Suppressor macrophage treated with lipopolysaccharide for 4 hours (primary cell): ENCODE data around the gene GRB2.
"Not testable (repeated sequence)": the region's sequence is repeated elsewhere in the genome, so short reads cannot be mapped to it uniquely, and the experiment has no call there.

ENCODE experiments used
- DNase-seq: peaks from one replicate; pipeline ENCODE4 v3.0.0-alpha.2; 2020

The GRB2 gene

GRCh38 chr17:75315541-75316243 is 89.8 kb downstream of the GRB2 start:
- peak; percentile 94 for DNase-seq

GRCh38 chr17:75313941-75314551 is 91.4 kb downstream of the GRB2 start:
- DNase-seq, result peak; percentile 98

GRCh38 chr17:75308732-75309629 is 96.5 kb downstream of the GRB2 start:
- peak; percentile 39 for DNase-seq

GRCh38 chr17:75307957-75308731 is 97.3 kb downstream of the GRB2 start:
- no peak for DNase-seq

- peak; percentile 91 for DNase-seq
These were observed 103.8 kb downstream of the GRB2 start for GRCh38 chr17:75301502-75302206.

GRCh38 chr17:75301049-75301448 is 104.4 kb downstream of the GRB2 start:
- peak; percentile 93 for DNase-seq

GRCh38 chr17:75300280-75300679 is 105.2 kb downstream of the GRB2 start:
- DNase-seq, result no peak

- peak; percentile 97 for DNase-seq
These were observed 110.0 kb downstream of the GRB2 start for GRCh38 chr17:75295201-75296158.

GRCh38 chr17:75292810-75293448 is 112.5 kb downstream of the GRB2 start:
- DNase-seq, result peak; percentile 83

- peak; percentile 91 for DNase-seq
These were observed 115.6 kb downstream of the GRB2 start for GRCh38 chr17:75289832-75290337.

- DNase-seq, result peak; percentile 98
These were observed 116.2 kb downstream of the GRB2 start, which contains the start of gene SLC25A19 for GRCh38 chr17:75289115-75289831. SLC25A19 (minus strand) TSS chr17:75289433; CDS start chr17:75286764, 2,669 bp downstream.

- peak; percentile 60 for DNase-seq
These were observed 116.7 kb downstream of the GRB2 start for GRCh38 chr17:75288770-75289114.

- no peak for DNase-seq
These were observed 117.1 kb downstream of the GRB2 start for GRCh38 chr17:75288359-75288758.

GRCh38 chr17:75287221-75287620 is 118.3 kb downstream of the GRB2 start:
- no peak for DNase-seq

- DNase-seq, result no peak
These were observed 120.4 kb downstream of the GRB2 start for GRCh38 chr17:75285123-75285522.

GRCh38 chr17:75280189-75280588 is 125.3 kb downstream of the GRB2 start:
- not testable (repeated sequence) for DNase-seq

GRCh38 chr17:75277664-75278071 is 127.8 kb downstream of the GRB2 start:
- DNase-seq, result no peak

- DNase-seq, result peak; percentile 55
These were observed 131.3 kb downstream of the GRB2 start for GRCh38 chr17:75273977-75274708.

- DNase-seq, result no peak
These were observed 132.7 kb downstream of the GRB2 start for GRCh38 chr17:75272848-75273184.
